H9 (cell line): ENCODE measurements around the gene FASTK. TPM values are rescaled to one million over a fixed set of nuclear protein-coding genes. Genes with fewer than 3 reads are reported as not detected.

Experiments used
- DNase-seq: peaks from one replicate; pipeline ENCODE4 v3.0.0-alpha.2; 2017
- H2AFZ ChIP-seq: one replicate; pipeline ENCODE4 v1.6.1; 2013; ENCODE audit warnings: mild to moderate bottlenecking, low read length, control low read depth, moderate library complexity
- H2AK5ac ChIP-seq: 2 replicates; pipeline ENCODE4 v1.6.1; 2013; ENCODE audit warnings: low read length, control low read depth, mixed read lengths; ENCODE audit not compliant: insufficient read length
- H2BK120ac ChIP-seq: one replicate; pipeline ENCODE4 v1.6.1; 2013; ENCODE audit warnings: low read depth, mild to moderate bottlenecking, low read length, control low read depth, inconsistent platforms; ENCODE audit not compliant: poor library complexity, severe bottlenecking
- H2BK12ac ChIP-seq: 2 replicates; pipeline ENCODE4 v1.6.1; 2013; ENCODE audit warnings: low read length, control low read depth, mixed read lengths, low read depth; ENCODE audit not compliant: insufficient read length
- H2BK15ac ChIP-seq: 2 replicates; pipeline ENCODE4 v1.6.1; 2013; ENCODE audit warnings: low read depth, low read length, control low read depth
- H2BK20ac ChIP-seq: one replicate; pipeline ENCODE4 v1.6.1; 2013; ENCODE audit warnings: low read depth, mild to moderate bottlenecking, low read length, control low read depth, inconsistent platforms; ENCODE audit not compliant: poor library complexity, severe bottlenecking
- H2BK5ac ChIP-seq: 2 replicates; pipeline ENCODE4 v1.6.1; 2013; ENCODE audit warnings: low read length, control low read depth, mixed read lengths; ENCODE audit not compliant: insufficient read length
- H3K14ac ChIP-seq: 2 replicates; pipeline ENCODE4 v1.6.1; 2013; ENCODE audit warnings: low read length, control low read depth; ENCODE audit not compliant: insufficient read depth
- H3K18ac ChIP-seq: 2 replicates; pipeline ENCODE4 v1.6.1; 2013; ENCODE audit warnings: low read depth, mild to moderate bottlenecking, mixed read lengths, low read length, control low read depth; ENCODE audit not compliant: insufficient read length
- H3K23ac ChIP-seq: 2 replicates; pipeline ENCODE4 v1.6.1; 2013; ENCODE audit warnings: low read length, control low read depth, mixed read lengths, low read depth; ENCODE audit not compliant: insufficient read length
- H3K23me2 ChIP-seq: 2 replicates; pipeline ENCODE4 v1.6.1; 2013; ENCODE audit warnings: low read depth, mild to moderate bottlenecking, mixed read lengths, low read length, control low read depth; ENCODE audit not compliant: insufficient read length, poor library complexity, severe bottlenecking
- H3K27ac ChIP-seq: 2 replicates; pipeline ENCODE4 v1.5.1; 2013; ENCODE audit warnings: low read length, control low read depth, mixed read lengths, low read depth; ENCODE audit not compliant: insufficient read length
- H3K27me3 ChIP-seq: 2 replicates; pipeline ENCODE4 v1.6.1; 2013; ENCODE audit warnings: low read length, control low read depth, inconsistent platforms; ENCODE audit not compliant: insufficient read depth
- H3K4ac ChIP-seq: 2 replicates; pipeline ENCODE4 v1.6.1; 2013; ENCODE audit warnings: low read depth, mild to moderate bottlenecking, control low read depth, inconsistent platforms, low read length, moderate library complexity
- H3K4me1 ChIP-seq: 2 replicates; pipeline ENCODE4 v1.6.1; 2013; ENCODE audit warnings: low read length, control low read depth, inconsistent platforms; ENCODE audit not compliant: insufficient read depth
- H3K4me2 ChIP-seq: 2 replicates; pipeline ENCODE4 v1.6.1; 2013; ENCODE audit warnings: low read length, control low read depth, mixed read lengths; ENCODE audit not compliant: insufficient read length, insufficient read depth
- H3K56ac ChIP-seq: 2 replicates; pipeline ENCODE4 v1.6.1; 2013; ENCODE audit warnings: low read depth, mild to moderate bottlenecking, mixed read lengths, low read length, control low read depth; ENCODE audit not compliant: insufficient read length
- H3K79me1 ChIP-seq: 2 replicates; pipeline ENCODE4 v1.6.1; 2013; ENCODE audit warnings: low read depth, mild to moderate bottlenecking, moderate library complexity, low read length, control low read depth, inconsistent platforms; ENCODE audit not compliant: insufficient read depth, poor library complexity, severe bottlenecking
- H3K79me2 ChIP-seq: 2 replicates; pipeline ENCODE4 v1.6.1; 2013; ENCODE audit warnings: low read length, control low read depth, inconsistent platforms; ENCODE audit not compliant: insufficient read depth
- H3K9ac ChIP-seq: 2 replicates; pipeline ENCODE4 v1.6.1; 2013; ENCODE audit warnings: low read length, control low read depth, mixed read lengths; ENCODE audit not compliant: insufficient read length; ENCODE audit errors: extremely low read depth
- H3K9me3 ChIP-seq: one replicate; pipeline ENCODE4 v1.6.1; 2013; ENCODE audit warnings: low read depth, low read length, inconsistent platforms; ENCODE audit not compliant: control insufficient read depth
- H3T11ph ChIP-seq: one replicate; pipeline ENCODE4 v1.6.1; 2013; ENCODE audit warnings: mild to moderate bottlenecking, low read length, control low read depth, inconsistent platforms
- H4K20me1 ChIP-seq: one replicate; pipeline ENCODE4 v1.6.1; 2013; ENCODE audit not compliant: control insufficient read depth, insufficient read length, insufficient read depth
- H4K5ac ChIP-seq: 2 replicates; pipeline ENCODE4 v1.6.1; 2013; ENCODE audit warnings: low read depth, mild to moderate bottlenecking, mixed read lengths, low read length, control low read depth; ENCODE audit not compliant: insufficient read length
- H4K8ac ChIP-seq: replicated peaks from 2 replicates; pipeline ENCODE4 v1.6.1; 2013; ENCODE audit warnings: low read length, control low read depth, mixed read lengths, low read depth; ENCODE audit not compliant: insufficient read length
- H4K91ac ChIP-seq: 2 replicates; pipeline ENCODE4 v1.6.1; 2013; ENCODE audit warnings: low read depth, mild to moderate bottlenecking, moderate library complexity, mixed read lengths, low read length, control low read depth; ENCODE audit not compliant: insufficient read length
- H3K27ac Mint-ChIP-seq, 3 experiments: 2 replicates in 2 of 3; 3 replicates in 1 of 3; pipeline ENCODE4 v1.8.0; 2020 to 2021; ENCODE audit warnings: mixed read lengths in 3 of 3, mild to moderate bottlenecking in 1 of 3, moderate library complexity in 1 of 3
- H3K27me3 Mint-ChIP-seq: 2 replicates; pipeline ENCODE4 v1.8.0; 2021; ENCODE audit warnings: low read depth, mild to moderate bottlenecking, moderate library complexity, mixed read lengths
- H3K36me3 Mint-ChIP-seq, 3 experiments: 2 replicates in 2 of 3; 3 replicates in 1 of 3; pipeline ENCODE4 v1.8.0; 2020 to 2021; ENCODE audit warnings: low read depth in 3 of 3, mixed read lengths in 3 of 3; ENCODE audit not compliant: insufficient read depth in 1 of 3
- H3K4me1 Mint-ChIP-seq, 2 experiments: 2 replicates each; pipeline ENCODE4 v1.8.0; 2020; ENCODE audit warnings: mixed read lengths in 2 of 2
- H3K4me3 Mint-ChIP-seq, 2 experiments: 2 replicates in 1 of 2; 3 replicates in 1 of 2; pipeline ENCODE4 v1.8.0; 2020 to 2021; ENCODE audit warnings: mild to moderate bottlenecking in 2 of 2, mixed read lengths in 2 of 2, moderate library complexity in 1 of 2
- H3K9me3 Mint-ChIP-seq, 2 experiments: 2 replicates in 1 of 2; 3 replicates in 1 of 2; pipeline ENCODE4 v1.8.0; 2020; ENCODE audit warnings: mild to moderate bottlenecking in 2 of 2, mixed read lengths in 2 of 2, moderate library complexity in 1 of 2
- CTCF ChIP-seq: fragments of 200-600 bp; sonication (generic); conservative IDR thresholded peaks from 3 replicates; pipeline ENCODE4 v1.8.0; 2021; ENCODE audit warnings: antibody characterized with exemption, mild to moderate bottlenecking
- WGBS: extraction: QIAGEN DNeasy Blood & Tissue Kit; methylation state at CpG from one replicate; pipeline ENCODE4 v1.1.7; 2013; ENCODE audit warnings: missing lambda C conversion rate, low lambda C conversion rate, mixed read lengths; ENCODE audit not compliant: insufficient read length; ENCODE audit errors: extremely low coverage; 5-methylcytosine and 5-hydroxymethylcytosine counted together
- total RNA-seq: library from RNA; stranded (reverse); gene quantifications from 2 replicates; pipeline ENCODE4 v1.2.1, GENCODE V29; 2021

The FASTK gene
- total RNA-seq, 1 experiment from 2014 or later = 57.8 TPM

- H3K27me3 Mint-ChIP-seq = peaks cover 11% of the 10 kb centered on the region
- H3K27ac Mint-ChIP-seq = peak within 1 kb of the TSS in 2 of 3 experiments; percentile 89; a peak in 2 of 7 replicates
- Histone ChIP-seq H3K4me2 (peak within 1 kb of the TSS; percentile 88), H2AK5ac (no peak within 1 kb of the TSS), H3K23me2 (peaks cover 20% of the 10 kb centered on the region), H3K79me2 (peaks cover 2% of the 10 kb centered on the region; the same call in 1 of the 2 replicates), H4K8ac (no peak within 1 kb of the TSS), H2BK20ac (no peak within 1 kb of the TSS), H2BK12ac (no peak within 1 kb of the TSS), H3K56ac (no peak within 1 kb of the TSS), H2BK5ac (no peak within 1 kb of the TSS), H2AFZ (no peak within 1 kb of the TSS), H4K20me1 (no peaks in the 10 kb centered on the region), H3K4me1 (peaks cover 2% of the 10 kb centered on the region; the same call in 1 of the 2 replicates), H4K91ac (no peak within 1 kb of the TSS), H3T11ph (no peak within 1 kb of the TSS), H3K27me3 (no peaks in the 10 kb centered on the region; the same call in 1 of the 2 replicates), H3K27ac (no peak within 1 kb of the TSS), H3K4ac (no peak within 1 kb of the TSS), H3K9me3 (no peaks in the 10 kb centered on the region), H4K5ac (no peak within 1 kb of the TSS), H2BK120ac (no peak within 1 kb of the TSS), H3K79me1 (peaks cover under 1% of the 10 kb centered on the region), H3K14ac (no peak within 1 kb of the TSS), H3K18ac (no peak within 1 kb of the TSS), H2BK15ac (no peak within 1 kb of the TSS), H3K9ac (no peak within 1 kb of the TSS), H3K23ac (no peak within 1 kb of the TSS)
- H3K4me3 Mint-ChIP-seq = peak within 1 kb of the TSS; percentile 86 to 87
- peaks cover 0 to 6% (median 5%) of the 10 kb centered on the region in 3 experiments; a peak in 5 of 7 replicates for H3K36me3 Mint-ChIP-seq
- H3K9me3 Mint-ChIP-seq = no peaks in the 10 kb centered on the region; a peak in 1 of 5 replicates
- no peak for TF ChIP-seq CTCF
- H3K4me1 Mint-ChIP-seq = peaks cover 34 to 44% of the 10 kb centered on the region in 2 experiments
- WGBS = no CpG with 5 or more reads among the region's 69 CpGs
- DNase-seq = peak; percentile 70
Observed at GRCh38 chr7:151083071-151083823, 2.6 kb upstream of the FASTK start, which contains the start of gene TMUB1. Gene TMUB1 (minus strand): TSS chr7:151083493. CDS start chr7:151082563, 930 bp downstream.
